ENCODE results near the gene SLC16A7. TPM values are rescaled to one million over a fixed set of nuclear protein-coding genes. Genes with fewer than 3 reads are reported as not detected.

Gene SLC16A7
- total and polyA plus RNA-seq, 10 of the 15 experiments (the other 5 are each of a cell fraction or from before 2014, with no cell fraction given), result 1.5 to 12.9 (median 6.7) TPM

GRCh38 chr12:59820594-59821011 is 224.8 kb downstream of the SLC16A7 start:
- FAIRE-seq, result no peak
- CTCF ChIA-PET, result interaction anchor here (1.3 to 1.7 kb wide), 2 partner anchors 11 to 15 kb away, joined by 4 to 6 read pairs; no protein-coding TSS in a partner anchor

GRCh38 chr12:59823567-59823966 is 227.7 kb downstream of the SLC16A7 start:
- no peaks in the 10 kb centered on the region for H4K20me1 ChIP-seq (ENCODE audit: control insufficient read depth, insufficient read depth)
- no peak overlapping the region for H3K9ac ChIP-seq (ENCODE audit: control insufficient read depth, insufficient read depth, low read length)
- H3K79me2 ChIP-seq (ENCODE audit: control insufficient read depth, insufficient read depth, low read length), result no peaks in the 10 kb centered on the region
- H3K27ac ChIP-seq (ENCODE audit: control insufficient read depth, insufficient read depth), result no peak overlapping the region
- no peak for FAIRE-seq
- H3K4me1 ChIP-seq (ENCODE audit: control insufficient read depth, insufficient read depth, low read length), result no peaks in the 10 kb centered on the region
- CTCF ChIA-PET, result no interaction called here
- H3K9me3 ChIP-seq (replicated peaks; ENCODE audit: control insufficient read depth, insufficient read depth, low read length), result no peaks in the 10 kb centered on the region
- no peak overlapping the region for H2AFZ ChIP-seq (ENCODE audit: control insufficient read depth, low read depth, low read length)
- no peak overlapping the region for H3K4me2 ChIP-seq (ENCODE audit: control insufficient read depth, insufficient read depth)
- ATAC-seq, result no peak
- no peaks in the 10 kb centered on the region for H3K27me3 ChIP-seq (replicated peaks in 1 of 2; ENCODE audit: control insufficient read depth in 2 of 2, insufficient read depth in 2 of 2, low read length in 1 of 2)
- in situ Hi-C loops (cut with MboI) (no loop called here), intact Hi-C loops (cut with micrococcal nuclease; ENCODE audit: unreplicated experiment) (no loop called here)
- no peak for TF ChIP-seq CBFB (IDR thresholded peaks at IDR 0.05; ENCODE audit: low read depth)
- BruUV-seq (replicated peaks), result no TSS peak
- RAD21 ChIA-PET (ENCODE audit: unreplicated experiment), result no interaction called here
- SMC1A ChIA-PET (ENCODE audit: uncharacterized antibody, unreplicated experiment), result no interaction called here
- H3K36me3 ChIP-seq (ENCODE audit: control insufficient read depth in 2 of 2, insufficient read depth in 2 of 2, low read length in 1 of 2), result no peaks in the 10 kb centered on the region
- H3K4me3 ChIP-seq, result no peak overlapping the region
- no peak for DNase-seq (ENCODE audit: low read depth, low spot score)
- POLR2A ChIA-PET, result no interaction called here

More at GRCh38 chr12:59820594-59821011, 224.8 kb downstream of the SLC16A7 start:
- Histone ChIP-seq H2AFZ (ENCODE audit: control insufficient read depth, low read depth, low read length) (no peak overlapping the region), H3K9ac (ENCODE audit: control insufficient read depth, insufficient read depth, low read length) (no peak overlapping the region), H3K4me3 (no peak overlapping the region), H3K27me3 (replicated peaks in 1 of 2; ENCODE audit: control insufficient read depth in 2 of 2, insufficient read depth in 2 of 2, low read length in 1 of 2) (no peaks in the 10 kb centered on the region), H3K4me2 (ENCODE audit: control insufficient read depth, insufficient read depth) (no peak overlapping the region), H3K27ac (ENCODE audit: control insufficient read depth, insufficient read depth) (no peak overlapping the region), H3K9me3 (replicated peaks; ENCODE audit: control insufficient read depth, insufficient read depth, low read length) (no peaks in the 10 kb centered on the region), H3K4me1 (ENCODE audit: control insufficient read depth, insufficient read depth, low read length) (no peaks in the 10 kb centered on the region), H3K36me3 (ENCODE audit: control insufficient read depth in 2 of 2, insufficient read depth in 2 of 2, low read length in 1 of 2) (no peaks in the 10 kb centered on the region), H3K79me2 (ENCODE audit: control insufficient read depth, insufficient read depth, low read length) (no peaks in the 10 kb centered on the region), H4K20me1 (ENCODE audit: control insufficient read depth, insufficient read depth) (no peaks in the 10 kb centered on the region)
- TF ChIP-seq MTA2 (IDR thresholded peaks at IDR 0.05; ENCODE audit: low read depth) (no peak), YBX1 (IDR thresholded peaks at IDR 0.05) (no peak), LARP7 (IDR thresholded peaks at IDR 0.05) (no peak), TCF3 (IDR thresholded peaks at IDR 0.05; ENCODE audit: borderline replicate concordance, insufficient read depth, low read depth, low read length) (no peak), BCL11A (IDR thresholded peaks at IDR 0.05; ENCODE audit: low read depth, low read length) (no peak)
- DNase-seq (ENCODE audit: low read depth, low spot score) (no peak), ATAC-seq (no peak)
- in situ Hi-C loops (cut with MboI), result no loop called here
- SMC1A ChIA-PET (ENCODE audit: uncharacterized antibody, unreplicated experiment), result no interaction called here
- RAD21 ChIA-PET (ENCODE audit: unreplicated experiment), result no interaction called here
- intact Hi-C loops (cut with micrococcal nuclease; ENCODE audit: unreplicated experiment), result no loop called here
- WGBS (ENCODE audit: insufficient coverage, insufficient replicate concordance, low lambda C conversion rate, missing lambda C conversion rate), result 0% methylated on average over 2 of the region's 2 CpGs
- no TSS peak for BruUV-seq (replicated peaks)
- POLR2A ChIA-PET, result no interaction called here
